ENCODE measurements around the gene SPP1. TPM values are rescaled to one million over a fixed set of nuclear protein-coding genes. Genes with fewer than 3 reads are reported as not detected.

SPP1 gene
- total RNA-seq, 1 donor from 2014 or later: 14.2 TPM

- Mint-ChIP-seq H3K4me1 (no peaks in the 10 kb centered on the region), H3K27me3 (ENCODE audit: low read depth) (no peaks in the 10 kb centered on the region), H3K4me3 (no peak overlapping the region), H3K36me3 (ENCODE audit: low read depth) (no peaks in the 10 kb centered on the region), H3K9me3 (peaks cover 2% of the 10 kb centered on the region), H3K27ac (ENCODE audit: unreplicated experiment) (no peak overlapping the region)
- TF ChIP-seq CTCF (conservative IDR thresholded peaks at IDR 0.05): no peak
- no peak for DNase-seq (ENCODE audit: low read depth, low spot score)
Measured at GRCh38 chr4:87956501-87956900, 19.0 kb upstream of the SPP1 start.

GRCh38 chr4:87957061-87957460, 18.5 kb upstream of the SPP1 start:
- no peak overlapping the region for H3K4me3 Mint-ChIP-seq
- H3K27me3 Mint-ChIP-seq (ENCODE audit: low read depth): no peaks in the 10 kb centered on the region
- H3K4me1 Mint-ChIP-seq: no peaks in the 10 kb centered on the region
- H3K36me3 Mint-ChIP-seq (ENCODE audit: low read depth): no peaks in the 10 kb centered on the region
- no peak for DNase-seq (ENCODE audit: low read depth, low spot score)
- no peak overlapping the region for H3K27ac Mint-ChIP-seq (ENCODE audit: unreplicated experiment)
- peaks cover 2% of the 10 kb centered on the region for H3K9me3 Mint-ChIP-seq
- no peak for TF ChIP-seq CTCF (conservative IDR thresholded peaks at IDR 0.05)

- H3K9me3 Mint-ChIP-seq: peaks cover 2% of the 10 kb centered on the region
- no peak overlapping the region for H3K4me3 Mint-ChIP-seq
- TF ChIP-seq CTCF (conservative IDR thresholded peaks at IDR 0.05): no peak
- no peak overlapping the region for H3K27ac Mint-ChIP-seq (ENCODE audit: unreplicated experiment)
- H3K4me1 Mint-ChIP-seq: no peaks in the 10 kb centered on the region
- DNase-seq (ENCODE audit: low read depth, low spot score): no peak
- no peaks in the 10 kb centered on the region for H3K36me3 Mint-ChIP-seq (ENCODE audit: low read depth)
- H3K27me3 Mint-ChIP-seq (ENCODE audit: low read depth): no peaks in the 10 kb centered on the region
Measured at GRCh38 chr4:87961993-87962392, 13.5 kb upstream of the SPP1 start.

- Mint-ChIP-seq H3K36me3 (ENCODE audit: low read depth) (no peaks in the 10 kb centered on the region), H3K27ac (ENCODE audit: unreplicated experiment) (no peak overlapping the region), H3K27me3 (ENCODE audit: low read depth) (no peaks in the 10 kb centered on the region), H3K4me1 (no peaks in the 10 kb centered on the region), H3K4me3 (no peak overlapping the region), H3K9me3 (peaks cover 2% of the 10 kb centered on the region)
- DNase-seq (ENCODE audit: low read depth, low spot score): no peak
- TF ChIP-seq CTCF (conservative IDR thresholded peaks at IDR 0.05): no peak
Measured at GRCh38 chr4:87962398-87963146, 12.9 kb upstream of the SPP1 start.

- no peak for DNase-seq (ENCODE audit: low read depth, low spot score)
- Mint-ChIP-seq H3K4me3 (no peak overlapping the region), H3K27ac (ENCODE audit: unreplicated experiment) (no peak overlapping the region), H3K27me3 (ENCODE audit: low read depth) (no peaks in the 10 kb centered on the region), H3K4me1 (no peaks in the 10 kb centered on the region), H3K9me3 (peaks cover 2% of the 10 kb centered on the region), H3K36me3 (ENCODE audit: low read depth) (no peaks in the 10 kb centered on the region)
- no peak for TF ChIP-seq CTCF (conservative IDR thresholded peaks at IDR 0.05)
Measured at GRCh38 chr4:87965501-87965975, 10.0 kb upstream of the SPP1 start.

Data from neural crest cell (in vitro differentiated cells).